Stimulated activated CD4-positive, alpha-beta T cell treated with anti-CD3 and anti-CD28 coated beads, TNF-alpha, amount 100 ng/mL, for 48 hours (primary cell): ENCODE measurements around the gene SACM1L.
"Not testable (repeated sequence)": the region's sequence is repeated elsewhere in the genome, so short reads cannot be mapped to it uniquely, and the experiment has no call there.

Source experiments
- DNase-seq, 3 donors: peaks; one replicate each; pipeline ENCODE4 v3.0.0-alpha.2; 2020; ENCODE audit warnings: low read depth in 3 of 3

SACM1L gene

GRCh38 chr3:45691842-45692241 lies 2.6 kb downstream of the SACM1L start:
- DNase-seq: no peak

- no peak for DNase-seq
Measured at GRCh38 chr3:45692866-45693265, 3.7 kb downstream of the SACM1L start.

GRCh38 chr3:45693941-45694521 lies 4.8 kb downstream of the SACM1L start:
- DNase-seq: no peak

- not testable (repeated sequence) for DNase-seq
Measured at GRCh38 chr3:45695166-45695565, 6.0 kb downstream of the SACM1L start.

- no peak for DNase-seq
Measured at GRCh38 chr3:45700570-45701073, 11.4 kb downstream of the SACM1L start.

- DNase-seq: no peak
Measured at GRCh38 chr3:45701172-45701867, 12.1 kb downstream of the SACM1L start.

- DNase-seq: no peak
Measured at GRCh38 chr3:45704301-45704943, 15.2 kb downstream of the SACM1L start.

GRCh38 chr3:45705839-45706808 lies 16.9 kb downstream of the SACM1L start:
- no peak for DNase-seq

GRCh38 chr3:45711931-45712330 lies 22.7 kb downstream of the SACM1L start:
- no peak for DNase-seq

GRCh38 chr3:45712434-45713110 lies 23.4 kb downstream of the SACM1L start:
- DNase-seq: no peak

GRCh38 chr3:45715945-45716344 lies 26.7 kb downstream of the SACM1L start:
- no peak for DNase-seq

GRCh38 chr3:45716790-45717336 lies 27.7 kb downstream of the SACM1L start:
- no peak for DNase-seq

- no peak for DNase-seq
Measured at GRCh38 chr3:45719655-45720487, 30.7 kb downstream of the SACM1L start.

GRCh38 chr3:45724911-45725310 lies 35.7 kb downstream of the SACM1L start:
- no peak for DNase-seq

GRCh38 chr3:45729614-45730013 lies 40.4 kb downstream of the SACM1L start:
- DNase-seq: no peak

- no peak for DNase-seq
Measured at GRCh38 chr3:45730409-45731154, 41.4 kb downstream of the SACM1L start.

- no peak for DNase-seq
Measured at GRCh38 chr3:45736707-45737106, 47.5 kb downstream of the SACM1L start.

- DNase-seq: no peak
Measured at GRCh38 chr3:45737234-45737633, 48.0 kb downstream of the SACM1L start.

- DNase-seq: no peak
Measured at GRCh38 chr3:45739991-45740390, 50.8 kb downstream of the SACM1L start.
